H9 (cell line): ENCODE data around the gene PCDHGC3. TPM values are rescaled to one million over a fixed set of nuclear protein-coding genes. Genes with fewer than 3 reads are reported as not detected.

ENCODE experiments used
- DNase-seq: peaks from one replicate; pipeline ENCODE4 v3.0.0-alpha.2; 2017
- H2AFZ ChIP-seq: one replicate; pipeline ENCODE4 v1.6.1; 2013; ENCODE audit warnings: mild to moderate bottlenecking, low read length, control low read depth, moderate library complexity
- H2AK5ac ChIP-seq: 2 replicates; pipeline ENCODE4 v1.6.1; 2013; ENCODE audit warnings: low read length, control low read depth, mixed read lengths; ENCODE audit not compliant: insufficient read length
- H2BK120ac ChIP-seq: one replicate; pipeline ENCODE4 v1.6.1; 2013; ENCODE audit warnings: low read depth, mild to moderate bottlenecking, low read length, control low read depth, inconsistent platforms; ENCODE audit not compliant: poor library complexity, severe bottlenecking
- H2BK12ac ChIP-seq: 2 replicates; pipeline ENCODE4 v1.6.1; 2013; ENCODE audit warnings: low read length, control low read depth, mixed read lengths, low read depth; ENCODE audit not compliant: insufficient read length
- H2BK15ac ChIP-seq: 2 replicates; pipeline ENCODE4 v1.6.1; 2013; ENCODE audit warnings: low read depth, low read length, control low read depth
- H2BK20ac ChIP-seq: one replicate; pipeline ENCODE4 v1.6.1; 2013; ENCODE audit warnings: low read depth, mild to moderate bottlenecking, low read length, control low read depth, inconsistent platforms; ENCODE audit not compliant: poor library complexity, severe bottlenecking
- H2BK5ac ChIP-seq: 2 replicates; pipeline ENCODE4 v1.6.1; 2013; ENCODE audit warnings: low read length, control low read depth, mixed read lengths; ENCODE audit not compliant: insufficient read length
- H3K14ac ChIP-seq: 2 replicates; pipeline ENCODE4 v1.6.1; 2013; ENCODE audit warnings: low read length, control low read depth; ENCODE audit not compliant: insufficient read depth
- H3K18ac ChIP-seq: 2 replicates; pipeline ENCODE4 v1.6.1; 2013; ENCODE audit warnings: low read depth, mild to moderate bottlenecking, mixed read lengths, low read length, control low read depth; ENCODE audit not compliant: insufficient read length
- H3K23ac ChIP-seq: 2 replicates; pipeline ENCODE4 v1.6.1; 2013; ENCODE audit warnings: low read length, control low read depth, mixed read lengths, low read depth; ENCODE audit not compliant: insufficient read length
- H3K23me2 ChIP-seq: 2 replicates; pipeline ENCODE4 v1.6.1; 2013; ENCODE audit warnings: low read depth, mild to moderate bottlenecking, mixed read lengths, low read length, control low read depth; ENCODE audit not compliant: insufficient read length, poor library complexity, severe bottlenecking
- H3K27ac ChIP-seq: 2 replicates; pipeline ENCODE4 v1.5.1; 2013; ENCODE audit warnings: low read length, control low read depth, mixed read lengths, low read depth; ENCODE audit not compliant: insufficient read length
- H3K27me3 ChIP-seq: 2 replicates; pipeline ENCODE4 v1.6.1; 2013; ENCODE audit warnings: low read length, control low read depth, inconsistent platforms; ENCODE audit not compliant: insufficient read depth
- H3K4ac ChIP-seq: 2 replicates; pipeline ENCODE4 v1.6.1; 2013; ENCODE audit warnings: low read depth, mild to moderate bottlenecking, control low read depth, inconsistent platforms, low read length, moderate library complexity
- H3K4me1 ChIP-seq: 2 replicates; pipeline ENCODE4 v1.6.1; 2013; ENCODE audit warnings: low read length, control low read depth, inconsistent platforms; ENCODE audit not compliant: insufficient read depth
- H3K4me2 ChIP-seq: 2 replicates; pipeline ENCODE4 v1.6.1; 2013; ENCODE audit warnings: low read length, control low read depth, mixed read lengths; ENCODE audit not compliant: insufficient read length, insufficient read depth
- H3K56ac ChIP-seq: 2 replicates; pipeline ENCODE4 v1.6.1; 2013; ENCODE audit warnings: low read depth, mild to moderate bottlenecking, mixed read lengths, low read length, control low read depth; ENCODE audit not compliant: insufficient read length
- H3K79me1 ChIP-seq: 2 replicates; pipeline ENCODE4 v1.6.1; 2013; ENCODE audit warnings: low read depth, mild to moderate bottlenecking, moderate library complexity, low read length, control low read depth, inconsistent platforms; ENCODE audit not compliant: insufficient read depth, poor library complexity, severe bottlenecking
- H3K79me2 ChIP-seq: 2 replicates; pipeline ENCODE4 v1.6.1; 2013; ENCODE audit warnings: low read length, control low read depth, inconsistent platforms; ENCODE audit not compliant: insufficient read depth
- H3K9ac ChIP-seq: 2 replicates; pipeline ENCODE4 v1.6.1; 2013; ENCODE audit warnings: low read length, control low read depth, mixed read lengths; ENCODE audit not compliant: insufficient read length; ENCODE audit errors: extremely low read depth
- H3K9me3 ChIP-seq: one replicate; pipeline ENCODE4 v1.6.1; 2013; ENCODE audit warnings: low read depth, low read length, inconsistent platforms; ENCODE audit not compliant: control insufficient read depth
- H3T11ph ChIP-seq: one replicate; pipeline ENCODE4 v1.6.1; 2013; ENCODE audit warnings: mild to moderate bottlenecking, low read length, control low read depth, inconsistent platforms
- H4K20me1 ChIP-seq: one replicate; pipeline ENCODE4 v1.6.1; 2013; ENCODE audit not compliant: control insufficient read depth, insufficient read length, insufficient read depth
- H4K5ac ChIP-seq: 2 replicates; pipeline ENCODE4 v1.6.1; 2013; ENCODE audit warnings: low read depth, mild to moderate bottlenecking, mixed read lengths, low read length, control low read depth; ENCODE audit not compliant: insufficient read length
- H4K8ac ChIP-seq: replicated peaks from 2 replicates; pipeline ENCODE4 v1.6.1; 2013; ENCODE audit warnings: low read length, control low read depth, mixed read lengths, low read depth; ENCODE audit not compliant: insufficient read length
- H4K91ac ChIP-seq: 2 replicates; pipeline ENCODE4 v1.6.1; 2013; ENCODE audit warnings: low read depth, mild to moderate bottlenecking, moderate library complexity, mixed read lengths, low read length, control low read depth; ENCODE audit not compliant: insufficient read length
- H3K27ac Mint-ChIP-seq, 3 experiments: 2 replicates in 2 of 3; 3 replicates in 1 of 3; pipeline ENCODE4 v1.8.0; 2020 to 2021; ENCODE audit warnings: mixed read lengths in 3 of 3, mild to moderate bottlenecking in 1 of 3, moderate library complexity in 1 of 3
- H3K27me3 Mint-ChIP-seq: 2 replicates; pipeline ENCODE4 v1.8.0; 2021; ENCODE audit warnings: low read depth, mild to moderate bottlenecking, moderate library complexity, mixed read lengths
- H3K36me3 Mint-ChIP-seq, 3 experiments: 2 replicates in 2 of 3; 3 replicates in 1 of 3; pipeline ENCODE4 v1.8.0; 2020 to 2021; ENCODE audit warnings: low read depth in 3 of 3, mixed read lengths in 3 of 3; ENCODE audit not compliant: insufficient read depth in 1 of 3
- H3K4me1 Mint-ChIP-seq, 2 experiments: 2 replicates each; pipeline ENCODE4 v1.8.0; 2020; ENCODE audit warnings: mixed read lengths in 2 of 2
- H3K4me3 Mint-ChIP-seq, 2 experiments: 2 replicates in 1 of 2; 3 replicates in 1 of 2; pipeline ENCODE4 v1.8.0; 2020 to 2021; ENCODE audit warnings: mild to moderate bottlenecking in 2 of 2, mixed read lengths in 2 of 2, moderate library complexity in 1 of 2
- H3K9me3 Mint-ChIP-seq, 2 experiments: 2 replicates in 1 of 2; 3 replicates in 1 of 2; pipeline ENCODE4 v1.8.0; 2020; ENCODE audit warnings: mild to moderate bottlenecking in 2 of 2, mixed read lengths in 2 of 2, moderate library complexity in 1 of 2
- WGBS: extraction: QIAGEN DNeasy Blood & Tissue Kit; methylation state at CpG from one replicate; pipeline ENCODE4 v1.1.7; 2013; ENCODE audit warnings: missing lambda C conversion rate, low lambda C conversion rate, mixed read lengths; ENCODE audit not compliant: insufficient read length; ENCODE audit errors: extremely low coverage; 5-methylcytosine and 5-hydroxymethylcytosine counted together
- total RNA-seq: library from RNA; stranded (reverse); gene quantifications from 2 replicates; pipeline ENCODE4 v1.2.1, GENCODE V29; 2021
- TF ChIP-seq, protein P1 (sequence below): fragments of 200-600 bp; sonication (generic); conservative IDR thresholded peaks from 3 replicates; pipeline ENCODE4 v1.8.0; 2021; ENCODE audit warnings: antibody characterized with exemption, mild to moderate bottlenecking

PCDHGC3 gene
- total RNA-seq, 1 experiment from 2014 or later, result 19.8 TPM

DNA sequence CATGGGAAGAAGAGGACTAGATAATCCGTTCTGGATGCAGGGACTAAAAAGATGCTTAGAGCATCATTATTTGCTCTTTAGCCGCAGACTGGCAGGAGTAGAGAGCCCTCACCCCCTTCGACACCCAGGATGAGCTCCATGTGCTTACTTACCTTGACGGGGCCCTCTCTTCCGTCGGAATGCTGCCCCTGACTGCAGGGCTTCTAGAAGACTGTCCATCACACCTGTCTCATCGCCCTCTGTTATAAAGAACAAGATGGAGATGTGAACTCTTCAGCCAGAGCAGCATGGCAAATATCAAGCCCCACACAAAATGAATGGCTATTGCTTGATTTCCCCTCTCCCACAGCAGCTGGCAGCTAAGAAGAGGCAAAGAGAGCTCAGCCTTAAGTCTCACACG, 48.2 kb downstream of the PCDHGC3 start:
- Histone ChIP-seq H3K79me1 (peaks cover 2% of the 10 kb centered on the region), H3T11ph (no peak overlapping the region), H4K8ac (no peak overlapping the region), H3K27me3 (no peaks in the 10 kb centered on the region), H3K14ac (no peak overlapping the region), H3K79me2 (no peaks in the 10 kb centered on the region), H2AK5ac (no peak overlapping the region), H2BK20ac (no peak overlapping the region), H3K27ac (no peak overlapping the region), H4K20me1 (no peaks in the 10 kb centered on the region), H2BK5ac (no peak overlapping the region), H3K9me3 (no peaks in the 10 kb centered on the region), H3K9ac (no peak overlapping the region), H3K56ac (no peak overlapping the region), H3K4me2 (no peak overlapping the region), H3K18ac (no peak overlapping the region), H3K23ac (no peak overlapping the region), H2AFZ (no peak overlapping the region), H2BK12ac (no peak overlapping the region), H3K4ac (no peak overlapping the region), H2BK15ac (no peak overlapping the region), H3K4me1 (no peaks in the 10 kb centered on the region; the same call in none of the 2 replicates), H3K23me2 (no peaks in the 10 kb centered on the region), H2BK120ac (no peak overlapping the region), H4K91ac (no peak overlapping the region), H4K5ac (no peak overlapping the region)
- H3K4me3 Mint-ChIP-seq, result no peak overlapping the region
- H3K4me1 Mint-ChIP-seq, result peaks cover 16 to 20% of the 10 kb centered on the region in 2 experiments
- TF ChIP-seq, protein P1, sequence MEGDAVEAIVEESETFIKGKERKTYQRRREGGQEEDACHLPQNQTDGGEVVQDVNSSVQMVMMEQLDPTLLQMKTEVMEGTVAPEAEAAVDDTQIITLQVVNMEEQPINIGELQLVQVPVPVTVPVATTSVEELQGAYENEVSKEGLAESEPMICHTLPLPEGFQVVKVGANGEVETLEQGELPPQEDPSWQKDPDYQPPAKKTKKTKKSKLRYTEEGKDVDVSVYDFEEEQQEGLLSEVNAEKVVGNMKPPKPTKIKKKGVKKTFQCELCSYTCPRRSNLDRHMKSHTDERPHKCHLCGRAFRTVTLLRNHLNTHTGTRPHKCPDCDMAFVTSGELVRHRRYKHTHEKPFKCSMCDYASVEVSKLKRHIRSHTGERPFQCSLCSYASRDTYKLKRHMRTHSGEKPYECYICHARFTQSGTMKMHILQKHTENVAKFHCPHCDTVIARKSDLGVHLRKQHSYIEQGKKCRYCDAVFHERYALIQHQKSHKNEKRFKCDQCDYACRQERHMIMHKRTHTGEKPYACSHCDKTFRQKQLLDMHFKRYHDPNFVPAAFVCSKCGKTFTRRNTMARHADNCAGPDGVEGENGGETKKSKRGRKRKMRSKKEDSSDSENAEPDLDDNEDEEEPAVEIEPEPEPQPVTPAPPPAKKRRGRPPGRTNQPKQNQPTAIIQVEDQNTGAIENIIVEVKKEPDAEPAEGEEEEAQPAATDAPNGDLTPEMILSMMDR, result no peak
- H3K27me3 Mint-ChIP-seq, result no peaks in the 10 kb centered on the region; the same call in 1 of the 2 replicates
- WGBS, result no CpG with 5 or more reads among the region's 8 CpGs
- DNase-seq, result no peak
- H3K27ac Mint-ChIP-seq, result peak overlapping the region in 2 of 3 experiments; percentile 72 to 95; a peak in 4 of 7 replicates
- no peaks in the 10 kb centered on the region for H3K9me3 Mint-ChIP-seq
- H3K36me3 Mint-ChIP-seq, result peaks cover 40 to 86% (median 69%) of the 10 kb centered on the region in 3 experiments; a peak in 6 of 7 replicates
